GM19328 (cell line): ENCODE data around the gene OR52E8.

Experiments
- ATAC-seq: cut with Tn5 transposase; IDR thresholded peaks from one replicate; pipeline ENCODE4 v1.9.1; 2021; ENCODE audit warnings: mild to moderate bottlenecking, moderate library complexity; ENCODE audit not compliant: unreplicated experiment

The OR52E8 gene

DNA sequence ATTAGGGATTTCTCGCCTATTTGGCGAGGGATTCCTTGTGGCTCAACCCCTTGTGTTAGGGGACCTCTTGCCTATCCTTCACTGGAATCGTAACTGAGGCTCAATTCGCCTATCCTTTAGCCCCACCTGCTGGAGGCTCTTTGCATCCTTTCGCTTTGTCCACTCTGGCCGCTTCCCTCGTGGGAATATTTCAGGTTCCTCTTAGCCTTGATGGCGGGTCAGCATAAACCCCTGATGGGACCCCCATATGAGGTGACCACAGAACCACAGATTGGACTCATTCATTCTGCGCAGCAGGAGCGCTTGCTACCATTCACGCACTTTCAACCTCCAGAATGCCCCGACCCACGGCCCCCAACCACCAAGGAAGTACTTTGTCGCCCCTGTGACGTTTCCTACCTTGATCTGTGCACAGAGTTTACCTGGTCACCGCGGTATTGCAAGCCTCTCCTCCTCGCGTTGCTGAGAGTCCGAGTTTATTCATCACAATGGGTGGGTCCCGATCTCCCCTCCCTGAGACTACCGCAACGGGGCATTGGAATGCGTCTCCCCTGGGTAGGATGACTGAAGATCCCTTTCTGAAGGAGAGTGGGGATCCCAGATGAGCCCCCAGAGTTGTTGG, 48.9 kb downstream of the OR52E8 start, which contains the start of gene OR52N2:
OR52N2 (plus strand) TSS at position 425 of the 622 bp plus-strand sequence. CDS start 11,412 bp downstream, outside the sequence.
- ATAC-seq, result peak; percentile 84

DNA sequence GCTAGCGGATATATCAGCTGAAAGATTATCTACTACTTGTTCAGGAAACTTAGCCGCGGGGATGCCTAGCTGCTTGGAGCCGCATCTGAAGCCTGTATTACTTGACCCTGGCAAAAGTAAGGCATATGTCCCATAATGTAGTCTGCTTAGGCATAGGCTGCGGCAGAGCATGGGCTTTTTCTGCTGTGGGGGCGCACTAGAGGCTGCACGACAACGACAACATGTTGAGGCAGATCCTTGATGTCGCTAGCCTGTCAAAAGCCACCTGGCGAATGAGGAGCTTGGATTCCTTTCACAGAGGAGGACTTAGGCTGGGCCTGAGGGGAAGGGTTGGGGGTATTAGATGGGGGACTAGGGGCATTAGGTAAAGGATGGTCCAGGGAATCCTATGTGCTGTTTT, 49.9 kb downstream of the OR52E8 start:
- no peak for ATAC-seq
